ENCODE results near the gene IPPK.

Gene IPPK

DNA sequence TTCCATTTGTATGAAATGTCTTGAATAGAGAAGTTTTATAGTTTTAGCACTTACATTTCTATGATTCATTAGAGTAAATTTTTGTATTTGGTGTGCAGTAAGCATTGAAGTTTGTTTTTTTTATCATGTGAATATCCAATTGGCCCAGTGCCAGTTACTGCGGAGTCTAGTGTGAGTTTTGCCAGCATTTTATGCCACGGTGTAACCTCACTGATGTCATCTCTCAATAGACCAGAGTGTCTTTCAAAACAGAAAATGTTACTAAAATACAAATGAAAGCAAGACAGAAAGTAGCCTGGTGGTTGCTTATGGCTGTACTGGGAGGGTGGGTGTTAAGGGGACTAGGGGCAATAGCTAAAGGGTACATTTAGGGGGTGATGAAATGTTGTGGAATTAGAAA, 62.8 kb downstream of the IPPK start (continued):
- TF ChIP-seq, protein P1, sequence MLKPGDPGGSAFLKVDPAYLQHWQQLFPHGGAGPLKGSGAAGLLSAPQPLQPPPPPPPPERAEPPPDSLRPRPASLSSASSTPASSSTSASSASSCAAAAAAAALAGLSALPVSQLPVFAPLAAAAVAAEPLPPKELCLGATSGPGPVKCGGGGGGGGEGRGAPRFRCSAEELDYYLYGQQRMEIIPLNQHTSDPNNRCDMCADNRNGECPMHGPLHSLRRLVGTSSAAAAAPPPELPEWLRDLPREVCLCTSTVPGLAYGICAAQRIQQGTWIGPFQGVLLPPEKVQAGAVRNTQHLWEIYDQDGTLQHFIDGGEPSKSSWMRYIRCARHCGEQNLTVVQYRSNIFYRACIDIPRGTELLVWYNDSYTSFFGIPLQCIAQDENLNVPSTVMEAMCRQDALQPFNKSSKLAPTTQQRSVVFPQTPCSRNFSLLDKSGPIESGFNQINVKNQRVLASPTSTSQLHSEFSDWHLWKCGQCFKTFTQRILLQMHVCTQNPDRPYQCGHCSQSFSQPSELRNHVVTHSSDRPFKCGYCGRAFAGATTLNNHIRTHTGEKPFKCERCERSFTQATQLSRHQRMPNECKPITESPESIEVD (tag by site-specific recombination; IDR thresholded peaks at IDR 0.05) = peak; percentile 58; the same call in 1 of the 2 replicates
- TF ChIP-seq ZNF112 (tag by site-specific recombination; IDR thresholded peaks at IDR 0.05) (peak; percentile 65; the same call in 1 of the 2 replicates), ZNF629 (tag by site-specific recombination; IDR thresholded peaks at IDR 0.05) (0 out of 2 replicates have a peak, but pooled peaks have one; percentile 27), ZNF416 (tag by site-specific recombination; IDR thresholded peaks at IDR 0.05) (no peak), ZFP69B (tag by site-specific recombination; IDR thresholded peaks at IDR 0.05) (no peak), ZNF121 (tag by site-specific recombination; IDR thresholded peaks at IDR 0.05) (no peak)

DNA sequence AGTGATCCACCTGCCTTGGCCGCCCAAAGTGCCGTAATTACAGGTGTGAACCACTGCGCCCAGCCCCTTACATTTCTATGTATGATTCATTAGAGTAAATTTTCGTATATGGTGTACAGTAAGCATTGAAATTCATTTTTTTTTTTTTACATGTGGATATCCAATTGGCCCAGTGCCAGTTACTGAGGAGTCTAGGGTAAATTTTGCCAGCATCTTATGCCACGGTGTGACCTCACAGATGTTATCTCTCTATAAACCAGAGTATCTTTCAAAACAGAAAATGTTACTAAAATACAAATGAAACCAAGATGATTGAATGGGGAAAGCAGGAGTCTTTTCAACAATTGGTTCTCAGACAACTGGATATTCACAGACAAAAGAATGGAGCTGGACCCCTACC, 64.7 kb downstream of the IPPK start:
- ChIA-PET CTCF (interaction anchor here (0.6 to 0.8 kb wide), 2 partner anchors 310 to 466 kb away, joined by 3 read pairs; no protein-coding TSS in a partner anchor), POLR2A (no interaction called here)

DNA sequence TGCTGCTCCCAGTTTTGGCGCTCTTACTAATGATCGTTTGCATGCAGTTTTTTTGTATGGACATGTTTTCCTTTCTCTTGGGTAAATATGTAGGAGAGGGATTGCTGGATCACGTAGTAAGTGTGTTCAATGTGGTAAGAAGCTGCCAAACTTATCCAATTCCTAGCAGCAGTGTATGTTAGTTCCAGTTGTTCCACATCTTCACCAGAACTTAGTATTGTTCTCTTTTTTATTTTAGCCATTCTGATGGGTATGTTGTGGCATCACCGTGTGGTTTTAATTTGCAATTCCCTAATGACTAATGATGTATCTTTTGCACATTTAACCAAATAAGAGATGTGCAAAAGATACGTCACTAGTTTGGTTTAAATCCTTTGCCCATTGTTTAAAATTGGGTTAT, 65.9 kb downstream of the IPPK start:
- Histone ChIP-seq H3K27ac (ENCODE audit: extremely low read depth, low read depth, low read length) (no peak overlapping the region), H3K4me3 (ENCODE audit: low read depth, low read length) (no peak overlapping the region), H3K9me3 (ENCODE audit: control insufficient read depth, insufficient read depth, low read depth, low read length) (no peaks in the 10 kb centered on the region), H3K36me3 (ENCODE audit: control insufficient read depth in 2 of 2, insufficient read depth in 1 of 2, low read length in 2 of 2) (no peaks in the 10 kb centered on the region), H3K4me1 (ENCODE audit: control insufficient read depth, insufficient read depth, low read length) (peaks cover 6% of the 10 kb centered on the region; the same call in 1 of the 2 replicates)
- ChIA-PET CTCF (no interaction called here), POLR2A (no interaction called here)
- TF ChIP-seq ZNF184 (tag by site-specific recombination; IDR thresholded peaks at IDR 0.05) (peak; percentile 99), ZNF138 (tag by site-specific recombination; IDR thresholded peaks at IDR 0.05; ENCODE audit: borderline replicate concordance) (no peak), ZNF629 (tag by site-specific recombination; IDR thresholded peaks at IDR 0.05) (no peak)

More for the DNA sequence above, 64.7 kb downstream of the IPPK start:
- Histone ChIP-seq H3K4me3 (ENCODE audit: low read depth, low read length) (no peak overlapping the region), H3K36me3 (ENCODE audit: control insufficient read depth in 2 of 2, insufficient read depth in 1 of 2, low read length in 2 of 2) (no peaks in the 10 kb centered on the region), H3K27ac (ENCODE audit: extremely low read depth, low read depth, low read length) (no peak overlapping the region), H3K4me1 (ENCODE audit: control insufficient read depth, insufficient read depth, low read length) (0 out of 2 replicates have a peak, but pooled peaks cover 6% of the 10 kb centered on the region), H3K9me3 (ENCODE audit: control insufficient read depth, insufficient read depth, low read depth, low read length) (no peaks in the 10 kb centered on the region)
- TF ChIP-seq ZNF394 (tag by site-specific recombination; IDR thresholded peaks at IDR 0.05; ENCODE audit: borderline replicate concordance) (no peak), ZNF24 (tag by site-specific recombination; IDR thresholded peaks at IDR 0.05) (no peak), ZNF423 (tag by site-specific recombination; IDR thresholded peaks at IDR 0.05) (no peak), EGR2 (tag by site-specific recombination; IDR thresholded peaks at IDR 0.05; ENCODE audit: low read depth) (no peak), SP3 (tag by site-specific recombination; IDR thresholded peaks at IDR 0.05) (no peak)
- TF ChIP-seq, protein P2, sequence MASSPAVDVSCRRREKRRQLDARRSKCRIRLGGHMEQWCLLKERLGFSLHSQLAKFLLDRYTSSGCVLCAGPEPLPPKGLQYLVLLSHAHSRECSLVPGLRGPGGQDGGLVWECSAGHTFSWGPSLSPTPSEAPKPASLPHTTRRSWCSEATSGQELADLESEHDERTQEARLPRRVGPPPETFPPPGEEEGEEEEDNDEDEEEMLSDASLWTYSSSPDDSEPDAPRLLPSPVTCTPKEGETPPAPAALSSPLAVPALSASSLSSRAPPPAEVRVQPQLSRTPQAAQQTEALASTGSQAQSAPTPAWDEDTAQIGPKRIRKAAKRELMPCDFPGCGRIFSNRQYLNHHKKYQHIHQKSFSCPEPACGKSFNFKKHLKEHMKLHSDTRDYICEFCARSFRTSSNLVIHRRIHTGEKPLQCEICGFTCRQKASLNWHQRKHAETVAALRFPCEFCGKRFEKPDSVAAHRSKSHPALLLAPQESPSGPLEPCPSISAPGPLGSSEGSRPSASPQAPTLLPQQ (tag by site-specific recombination; IDR thresholded peaks at IDR 0.05) = no peak
- TF ChIP-seq, protein P3, sequence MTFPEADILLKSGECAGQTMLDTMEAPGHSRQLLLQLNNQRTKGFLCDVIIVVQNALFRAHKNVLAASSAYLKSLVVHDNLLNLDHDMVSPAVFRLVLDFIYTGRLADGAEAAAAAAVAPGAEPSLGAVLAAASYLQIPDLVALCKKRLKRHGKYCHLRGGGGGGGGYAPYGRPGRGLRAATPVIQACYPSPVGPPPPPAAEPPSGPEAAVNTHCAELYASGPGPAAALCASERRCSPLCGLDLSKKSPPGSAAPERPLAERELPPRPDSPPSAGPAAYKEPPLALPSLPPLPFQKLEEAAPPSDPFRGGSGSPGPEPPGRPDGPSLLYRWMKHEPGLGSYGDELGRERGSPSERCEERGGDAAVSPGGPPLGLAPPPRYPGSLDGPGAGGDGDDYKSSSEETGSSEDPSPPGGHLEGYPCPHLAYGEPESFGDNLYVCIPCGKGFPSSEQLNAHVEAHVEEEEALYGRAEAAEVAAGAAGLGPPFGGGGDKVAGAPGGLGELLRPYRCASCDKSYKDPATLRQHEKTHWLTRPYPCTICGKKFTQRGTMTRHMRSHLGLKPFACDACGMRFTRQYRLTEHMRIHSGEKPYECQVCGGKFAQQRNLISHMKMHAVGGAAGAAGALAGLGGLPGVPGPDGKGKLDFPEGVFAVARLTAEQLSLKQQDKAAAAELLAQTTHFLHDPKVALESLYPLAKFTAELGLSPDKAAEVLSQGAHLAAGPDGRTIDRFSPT (tag by site-specific recombination; IDR thresholded peaks at IDR 0.05) = no peak

DNA sequence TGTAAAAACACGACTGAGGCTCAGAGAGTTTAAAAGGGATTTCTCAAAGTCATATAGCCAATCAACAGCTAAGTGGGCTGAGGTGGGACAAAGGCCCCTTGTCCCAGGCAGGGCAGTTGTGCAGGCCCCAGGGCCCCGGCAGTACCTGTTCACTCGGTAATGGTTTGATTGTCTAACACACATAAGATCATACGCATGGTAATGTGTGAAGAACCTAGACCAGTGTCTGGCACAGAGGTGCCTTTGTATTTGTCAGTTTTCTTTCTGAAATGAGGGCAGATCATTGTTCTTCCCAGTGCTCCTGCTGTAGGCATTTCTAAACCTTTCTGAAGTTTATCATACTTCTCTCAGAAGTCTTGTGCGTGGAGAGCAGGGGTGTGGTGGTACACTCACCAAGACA, 66.8 kb downstream of the IPPK start:
- H3K36me3 ChIP-seq (ENCODE audit: control insufficient read depth in 2 of 2, insufficient read depth in 1 of 2, low read length in 2 of 2) = no peaks in the 10 kb centered on the region
- H3K4me3 ChIP-seq (ENCODE audit: low read depth, low read length) = no peak overlapping the region
- peaks cover 6% of the 10 kb centered on the region; the same call in 1 of the 2 replicates for H3K4me1 ChIP-seq (ENCODE audit: control insufficient read depth, insufficient read depth, low read length)
- no peak for TF ChIP-seq ZNF549 (tag by site-specific recombination; IDR thresholded peaks at IDR 0.05)
- no peak for TF ChIP-seq EGR2 (tag by site-specific recombination; IDR thresholded peaks at IDR 0.05; ENCODE audit: low read depth)
- TF ChIP-seq KLF9 (tag by site-specific recombination; IDR thresholded peaks at IDR 0.05; ENCODE audit: low read depth) = no peak
- TF ChIP-seq ZNF366 (tag by site-specific recombination; conservative IDR thresholded peaks at IDR 0.05) = no peak
- TF ChIP-seq ZNF596 (tag by site-specific recombination; IDR thresholded peaks at IDR 0.05) = no peak
- POLR2A ChIA-PET = no interaction called here
- no peaks in the 10 kb centered on the region for H3K9me3 ChIP-seq (ENCODE audit: control insufficient read depth, insufficient read depth, low read depth, low read length)
- no peak overlapping the region for H3K27ac ChIP-seq (ENCODE audit: extremely low read depth, low read depth, low read length)
- CTCF ChIA-PET = no interaction called here

Data from HEK293 (cell line).